HCT116 (cell line): ENCODE measurements around the gene RTN4RL1. TPM values are rescaled to one million over a fixed set of nuclear protein-coding genes. Genes with fewer than 3 reads are reported as not detected.

ENCODE experiments used
- ATAC-seq: fragments of 200-7000 bp; cut with Tn5 transposase; 2 replicates; pipeline ENCODE4 v1.9.1; 2020; ENCODE audit warnings: mild to moderate bottlenecking, moderate library complexity
- BruUV-seq: library from RNA; stranded (reverse); fragments of 400-500 nt; replicated peaks from 2 replicates; lab custom pipeline; 2021; lab: Mats Ljungman, UMichigan
- CTCF ChIA-PET: fragments of 300-600 bp; sonication (Branson Sonifier 250); formaldehyde crosslinking; loops from one replicate; lab custom pipeline; 2021; ENCODE audit warnings: antibody characterized with exemption; lab: Charles Lee
- POLR2A ChIA-PET: fragments of 300-600, 350-600 bp; sonication (Branson Sonifier 250); formaldehyde crosslinking; loops from one replicate; lab custom pipeline; 2021; ENCODE audit warnings: antibody characterized with exemption; lab: Charles Lee
- RAD21 ChIA-PET, 2 experiments: fragments of 300-600 bp; sonication (Branson Sonifier 250); formaldehyde crosslinking; loops; one replicate each; lab custom pipeline; 2023; ENCODE audit warnings: low total read pairs in 2 of 2; ENCODE audit not compliant: uncharacterized antibody in 2 of 2, unreplicated experiment in 2 of 2, low non-redundant PET in 1 of 2; lab: Charles Lee
- DNase-seq: peaks from one replicate; pipeline ENCODE4 v3.0.0-alpha.2; 2010; ENCODE audit warnings: low read depth, low spot score
- H2AFZ ChIP-seq: fragments of 200-600 bp; shearing (Covaris generic), sonication (generic); 2 replicates; pipeline ENCODE4 v1.6.1; 2017; ENCODE audit warnings: low read depth, mixed run types, mixed read lengths, antibody characterized with exemption, low read length; ENCODE audit not compliant: poor library complexity, severe bottlenecking
- H3K27ac ChIP-seq: 2 replicates; pipeline ENCODE4 v1.5.1; 2012; ENCODE audit warnings: low read depth, low read length
- H3K27me3 ChIP-seq: fragments of 200-600 bp; sonication (generic); 2 replicates; pipeline ENCODE4 v1.6.1; 2016; ENCODE audit warnings: mixed run types, low read length, mixed read lengths; ENCODE audit not compliant: insufficient read depth
- H3K36me3 ChIP-seq, 2 experiments: fragments of 200-500 bp in 1 of 2; fragments of 200-600 bp in 1 of 2; sonication (Bioruptor generic) in 1 of 2; sonication (generic) in 1 of 2; 2 replicates each; pipeline versions ENCODE4 v1.5.1 to v1.6.1; 2014 to 2016; ENCODE audit warnings: low read length in 2 of 2, inconsistent platforms in 1 of 2, mixed read lengths in 1 of 2, mixed run types in 1 of 2; ENCODE audit not compliant: insufficient read depth in 2 of 2, control insufficient read depth in 1 of 2
- H3K4me1 ChIP-seq, 2 experiments: fragments of 200-600 bp in 1 of 2; sonication (generic) in 1 of 2; 2 replicates each; pipeline versions ENCODE4 v1.5.1 to v1.6.1; 2012 to 2017; ENCODE audit warnings: low read length in 2 of 2, inconsistent platforms in 1 of 2, mild to moderate bottlenecking in 1 of 2, mixed read lengths in 1 of 2, mixed run types in 1 of 2, moderate library complexity in 1 of 2; ENCODE audit not compliant: insufficient read depth in 2 of 2, control insufficient read depth in 1 of 2
- H3K4me2 ChIP-seq: fragments of 200-600 bp; sonication (generic); 2 replicates; pipeline ENCODE4 v1.6.1; 2017; ENCODE audit warnings: mixed run types, low read length, mixed read lengths
- H3K4me3 ChIP-seq, 2 experiments: fragments of 200-600 bp in 1 of 2; sonication (generic) in 1 of 2; replicated peaks in 1 of 2; 2 replicates each; pipeline ENCODE4 v1.5.1; 2011 to 2016; ENCODE audit warnings: low read length in 2 of 2, control low read depth in 1 of 2, low read depth in 1 of 2, mild to moderate bottlenecking in 1 of 2, mixed read lengths in 1 of 2, mixed run types in 1 of 2
- H3K79me2 ChIP-seq: fragments of 200-600 bp; sonication (generic); 2 replicates; pipeline ENCODE4 v1.6.1; 2017; ENCODE audit warnings: mild to moderate bottlenecking, mixed run types, low read length, moderate library complexity, mixed read lengths; ENCODE audit not compliant: insufficient read depth
- H3K9ac ChIP-seq: fragments of 200-600 bp; sonication (generic); 2 replicates; pipeline ENCODE4 v1.6.1; 2016; ENCODE audit warnings: low read length, mixed read lengths
- H3K9me2 ChIP-seq: fragments of 200-600 bp; sonication (generic), shearing (Covaris generic); 2 replicates; pipeline ENCODE4 v1.6.1; 2017; ENCODE audit warnings: mixed run types, mild to moderate bottlenecking, moderate library complexity; ENCODE audit not compliant: insufficient read depth
- H3K9me3 ChIP-seq, 2 experiments: fragments of 200-500 bp in 1 of 2; fragments of 200-600 bp in 1 of 2; sonication (Bioruptor generic) in 1 of 2; sonication (generic) in 1 of 2; 2 replicates each; pipeline ENCODE4 v1.6.1; 2014 to 2017; ENCODE audit warnings: low read length in 2 of 2, mixed read lengths in 2 of 2, inconsistent platforms in 1 of 2, low read depth in 1 of 2, mild to moderate bottlenecking in 1 of 2, mixed run types in 1 of 2, moderate library complexity in 1 of 2; ENCODE audit not compliant: control insufficient read depth in 1 of 2, insufficient read depth in 1 of 2
- H4K20me1 ChIP-seq: fragments of 200-600 bp; sonication (generic), shearing (Covaris generic); 2 replicates; pipeline ENCODE4 v1.6.1; 2017; ENCODE audit warnings: mixed run types, mild to moderate bottlenecking, moderate library complexity; ENCODE audit not compliant: insufficient read depth
- ATF3 ChIP-seq: IDR thresholded peaks from 2 replicates; pipeline ENCODE4 v1.6.1; 2012
- CBX3 ChIP-seq: IDR thresholded peaks from 2 replicates; pipeline ENCODE4 v1.6.1; 2012; ENCODE audit warnings: low read depth
- CTCF ChIP-seq, 3 experiments: fragments of 200-600 bp in 1 of 3; sonication (generic) in 1 of 3; IDR thresholded peaks in 2 of 3; conservative IDR thresholded peaks in 1 of 3; 2 replicates each; pipeline ENCODE4 v1.5.1; 2012 to 2017; ENCODE audit warnings: low read depth in 2 of 3, low read length in 2 of 3, antibody characterized with exemption in 1 of 3, borderline replicate concordance in 1 of 3, control low read depth in 1 of 3, mild to moderate bottlenecking in 1 of 3, mixed read lengths in 1 of 3, mixed run types in 1 of 3, moderate library complexity in 1 of 3; ENCODE audit not compliant: insufficient read depth in 1 of 3
- EGR1 ChIP-seq: IDR thresholded peaks from 2 replicates; pipeline ENCODE4 v1.6.1; 2012; ENCODE audit warnings: low read depth
- EZH2 ChIP-seq: fragments of 200-600 bp; sonication (generic); IDR thresholded peaks from 2 replicates; pipeline ENCODE4 v1.6.1; 2017; ENCODE audit warnings: antibody characterized with exemption, mixed run types
- JUND ChIP-seq: IDR thresholded peaks from 2 replicates; pipeline ENCODE4 v1.6.1; 2012
- RAD21 ChIP-seq: IDR thresholded peaks from 2 replicates; pipeline ENCODE4 v1.6.1; 2012; ENCODE audit warnings: low read depth, mild to moderate bottlenecking
- REST ChIP-seq: IDR thresholded peaks from 2 replicates; pipeline ENCODE4 v1.6.1; 2012; ENCODE audit warnings: low read depth
- SIN3A ChIP-seq: IDR thresholded peaks from 2 replicates; pipeline ENCODE4 v1.6.1; 2012; ENCODE audit warnings: low read depth
- SP1 ChIP-seq: IDR thresholded peaks from 2 replicates; pipeline ENCODE4 v1.6.1; 2012; ENCODE audit warnings: low read depth
- intact Hi-C: fragments of 100-400 bp; cut with micrococcal nuclease; formaldehyde crosslinking; loops from 2 replicates; pipeline ENCODE4 v1.10.0; 2022
- total RNA-seq: library from RNA; stranded (reverse); gene quantifications from one replicate; pipeline ENCODE4 v1.2.1, GENCODE V29; 2021; ENCODE audit not compliant: unreplicated experiment
- TF ChIP-seq, protein P1 (sequence below): IDR thresholded peaks from 2 replicates; pipeline ENCODE4 v1.6.1; 2011; ENCODE audit warnings: mild to moderate bottlenecking, low read length, moderate library complexity; ENCODE audit not compliant: insufficient replicate concordance; ENCODE audit errors: extremely low read depth
- TF ChIP-seq, protein P2 (sequence below): IDR thresholded peaks from 2 replicates; pipeline ENCODE4 v1.6.1; 2012

Gene RTN4RL1
- total RNA-seq, 1 experiment from 2014 or later, result 3.7 TPM

GRCh38 chr17:1941272-1942065 is 83.7 kb downstream of the RTN4RL1 start:
- DNase-seq (no peak), ATAC-seq (no peak)
- no TSS peak for BruUV-seq
- Histone ChIP-seq H2AFZ (no peak overlapping the region), H3K79me2 (no peaks in the 10 kb centered on the region), H3K9me3 (no peaks in the 10 kb centered on the region), H3K4me3 (no peak overlapping the region), H3K27ac (no peak overlapping the region), H3K27me3 (no peaks in the 10 kb centered on the region), H3K4me2 (no peak overlapping the region), H3K9ac (no peak overlapping the region), H3K4me1 (no peaks in the 10 kb centered on the region), H4K20me1 (no peaks in the 10 kb centered on the region), H3K36me3 (no peaks in the 10 kb centered on the region), H3K9me2 (no peaks in the 10 kb centered on the region)
- ChIA-PET POLR2A (no interaction called here), CTCF (no interaction called here), RAD21 (no interaction called here)
- intact Hi-C loops, result no loop called here
- TF ChIP-seq RAD21 (no peak), SP1 (no peak), CBX3 (no peak), CTCF (IDR thresholded peaks at IDR 0.05 in 2 of 3, conservative IDR thresholded peaks at IDR 0.05 in 1 of 3; ENCODE audit: borderline replicate concordance in 1 of 3, insufficient read depth in 1 of 3, low read depth in 2 of 3, low read length in 2 of 3) (no peak), EGR1 (no peak), REST (no peak), EZH2 (no peak), ATF3 (no peak), SIN3A (no peak), JUND (no peak)
- TF ChIP-seq, protein P1, sequence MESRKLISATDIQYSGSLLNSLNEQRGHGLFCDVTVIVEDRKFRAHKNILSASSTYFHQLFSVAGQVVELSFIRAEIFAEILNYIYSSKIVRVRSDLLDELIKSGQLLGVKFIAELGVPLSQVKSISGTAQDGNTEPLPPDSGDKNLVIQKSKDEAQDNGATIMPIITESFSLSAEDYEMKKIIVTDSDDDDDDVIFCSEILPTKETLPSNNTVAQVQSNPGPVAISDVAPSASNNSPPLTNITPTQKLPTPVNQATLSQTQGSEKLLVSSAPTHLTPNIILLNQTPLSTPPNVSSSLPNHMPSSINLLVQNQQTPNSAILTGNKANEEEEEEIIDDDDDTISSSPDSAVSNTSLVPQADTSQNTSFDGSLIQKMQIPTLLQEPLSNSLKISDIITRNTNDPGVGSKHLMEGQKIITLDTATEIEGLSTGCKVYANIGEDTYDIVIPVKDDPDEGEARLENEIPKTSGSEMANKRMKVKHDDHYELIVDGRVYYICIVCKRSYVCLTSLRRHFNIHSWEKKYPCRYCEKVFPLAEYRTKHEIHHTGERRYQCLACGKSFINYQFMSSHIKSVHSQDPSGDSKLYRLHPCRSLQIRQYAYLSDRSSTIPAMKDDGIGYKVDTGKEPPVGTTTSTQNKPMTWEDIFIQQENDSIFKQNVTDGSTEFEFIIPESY, result no peak
- TF ChIP-seq, protein P2, sequence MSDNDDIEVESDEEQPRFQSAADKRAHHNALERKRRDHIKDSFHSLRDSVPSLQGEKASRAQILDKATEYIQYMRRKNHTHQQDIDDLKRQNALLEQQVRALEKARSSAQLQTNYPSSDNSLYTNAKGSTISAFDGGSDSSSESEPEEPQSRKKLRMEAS, result no peak
